ENCODE measurements around the gene KRTAP19-6.
"Not testable (repeated sequence)": the region's sequence is repeated elsewhere in the genome, so short reads cannot be mapped to it uniquely, and the experiment has no call there.

KRTAP19-6 gene

DNA sequence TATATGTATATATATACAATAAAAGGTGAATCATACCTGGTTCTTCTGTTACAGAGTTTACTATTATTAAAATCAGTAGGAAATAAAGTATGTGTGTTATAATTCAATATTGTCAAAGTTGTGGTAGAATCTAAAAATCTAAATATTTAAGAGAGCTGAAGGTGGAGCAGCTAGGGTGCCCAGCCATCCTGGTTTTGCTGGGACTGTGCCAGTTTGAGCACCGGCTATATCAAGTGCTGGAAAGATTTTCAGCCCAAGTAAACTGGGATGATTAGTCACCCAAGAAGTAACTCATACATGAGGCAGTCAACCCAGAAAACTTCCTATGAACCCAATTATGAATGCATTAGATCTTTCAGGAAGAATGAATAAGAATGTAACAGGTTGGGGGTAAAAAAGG is 22.8 kb downstream of the KRTAP19-6 start:
- DNase-seq (ENCODE audit: low read depth, low spot score), result no peak
- TF ChIP-seq, protein P1, sequence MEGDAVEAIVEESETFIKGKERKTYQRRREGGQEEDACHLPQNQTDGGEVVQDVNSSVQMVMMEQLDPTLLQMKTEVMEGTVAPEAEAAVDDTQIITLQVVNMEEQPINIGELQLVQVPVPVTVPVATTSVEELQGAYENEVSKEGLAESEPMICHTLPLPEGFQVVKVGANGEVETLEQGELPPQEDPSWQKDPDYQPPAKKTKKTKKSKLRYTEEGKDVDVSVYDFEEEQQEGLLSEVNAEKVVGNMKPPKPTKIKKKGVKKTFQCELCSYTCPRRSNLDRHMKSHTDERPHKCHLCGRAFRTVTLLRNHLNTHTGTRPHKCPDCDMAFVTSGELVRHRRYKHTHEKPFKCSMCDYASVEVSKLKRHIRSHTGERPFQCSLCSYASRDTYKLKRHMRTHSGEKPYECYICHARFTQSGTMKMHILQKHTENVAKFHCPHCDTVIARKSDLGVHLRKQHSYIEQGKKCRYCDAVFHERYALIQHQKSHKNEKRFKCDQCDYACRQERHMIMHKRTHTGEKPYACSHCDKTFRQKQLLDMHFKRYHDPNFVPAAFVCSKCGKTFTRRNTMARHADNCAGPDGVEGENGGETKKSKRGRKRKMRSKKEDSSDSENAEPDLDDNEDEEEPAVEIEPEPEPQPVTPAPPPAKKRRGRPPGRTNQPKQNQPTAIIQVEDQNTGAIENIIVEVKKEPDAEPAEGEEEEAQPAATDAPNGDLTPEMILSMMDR (IDR thresholded peaks at IDR 0.05; ENCODE audit: low read depth, low read length), result no peak
- in situ Hi-C loops (cut with HindIII; ENCODE audit: low sequenced_read_pairs), result no loop called here
- no peak overlapping the region for H3K4me3 ChIP-seq (ENCODE audit: low read depth, low read length)

DNA sequence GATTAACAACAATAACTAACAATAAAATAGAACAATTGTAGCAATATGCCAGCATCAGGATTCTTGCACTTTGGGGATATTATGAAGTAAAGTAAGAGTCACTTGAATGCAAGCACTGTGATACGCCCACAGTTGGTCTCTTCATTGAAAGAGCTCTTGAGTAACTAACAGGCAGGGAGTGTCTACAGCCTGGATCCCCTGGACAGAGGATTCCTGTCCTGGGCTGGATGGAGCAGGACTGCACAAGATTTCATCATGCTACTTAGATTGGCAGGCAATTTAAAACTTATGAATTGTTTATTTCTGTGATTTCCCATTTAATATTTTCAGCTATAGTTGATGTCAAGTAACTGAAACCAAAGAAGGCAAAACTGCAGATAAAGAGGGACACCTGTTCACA is 26.0 kb downstream of the KRTAP19-6 start:
- H3K4me3 ChIP-seq (ENCODE audit: low read depth, low read length), result no peak overlapping the region
- in situ Hi-C loops (cut with HindIII; ENCODE audit: low sequenced_read_pairs), result no loop called here
- TF ChIP-seq, protein P1 (IDR thresholded peaks at IDR 0.05; ENCODE audit: low read depth, low read length), result no peak
- DNase-seq (ENCODE audit: low read depth, low spot score), result no peak

DNA sequence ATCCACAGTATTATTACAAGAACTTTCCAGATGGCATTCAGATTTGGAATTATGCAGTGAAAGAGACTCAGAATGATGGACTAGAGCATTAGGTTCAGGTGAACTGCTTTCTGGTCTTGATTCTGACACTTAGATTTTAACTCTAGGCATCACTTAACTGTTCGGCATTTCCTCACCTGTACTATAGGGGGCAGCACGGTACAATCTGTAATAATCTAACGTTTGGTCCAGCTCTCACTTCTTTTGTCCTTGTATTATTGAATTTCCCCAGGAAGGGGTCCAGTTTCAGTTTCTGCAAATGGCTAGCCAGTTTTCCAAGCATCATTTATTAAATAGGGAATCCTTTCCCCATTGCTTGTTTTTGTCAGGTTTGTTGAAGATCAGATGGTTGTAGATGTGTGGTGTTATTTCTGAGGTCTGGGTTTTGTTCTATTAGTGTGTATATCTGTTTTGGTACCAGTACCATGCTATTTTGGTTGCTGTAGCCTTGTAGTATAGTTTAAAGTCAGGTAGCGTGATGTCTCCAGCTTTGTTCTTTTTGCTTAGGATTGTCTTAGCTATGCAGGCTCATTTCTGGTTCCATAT is 36.0 kb downstream of the KRTAP19-6 start:
- in situ Hi-C loops (cut with HindIII; ENCODE audit: low sequenced_read_pairs); DNase-seq (ENCODE audit: low read depth, low spot score); H3K4me3 ChIP-seq (ENCODE audit: low read depth, low read length): not testable (repeated sequence)

DNA sequence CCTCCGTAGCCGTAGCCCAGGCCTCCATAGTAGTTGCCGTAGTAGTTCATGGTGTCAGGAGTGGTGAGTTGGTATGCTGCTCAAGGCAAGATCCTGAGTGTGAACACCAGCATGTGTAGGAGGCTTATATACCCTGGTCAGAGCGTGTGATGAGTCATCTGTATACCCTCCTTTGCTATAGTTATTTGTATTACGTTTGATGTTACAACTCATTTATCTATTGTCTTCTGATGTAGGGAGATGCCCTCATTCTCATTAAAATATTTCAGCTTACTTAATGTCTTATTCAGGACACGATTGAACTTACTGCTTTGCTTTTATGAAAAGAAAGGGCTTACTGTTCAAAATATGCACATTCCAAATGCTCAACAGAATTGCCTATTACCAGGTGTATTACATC is 39.6 kb downstream of the KRTAP19-6 start, which contains the start of gene KRTAP19-5:
Gene KRTAP19-5, minus strand, starts transcription at position 101 of the 400 bp plus-strand sequence. Its CDS starts 51 bp downstream, at position 50.
- in situ Hi-C loops (cut with HindIII; ENCODE audit: low sequenced_read_pairs), result no loop called here
- H3K4me3 ChIP-seq (ENCODE audit: low read depth, low read length), result no peak within 1 kb of the TSS
- TF ChIP-seq, protein P1 (IDR thresholded peaks at IDR 0.05; ENCODE audit: low read depth, low read length), result no peak
- no peak for DNase-seq (ENCODE audit: low read depth, low spot score)

DNA sequence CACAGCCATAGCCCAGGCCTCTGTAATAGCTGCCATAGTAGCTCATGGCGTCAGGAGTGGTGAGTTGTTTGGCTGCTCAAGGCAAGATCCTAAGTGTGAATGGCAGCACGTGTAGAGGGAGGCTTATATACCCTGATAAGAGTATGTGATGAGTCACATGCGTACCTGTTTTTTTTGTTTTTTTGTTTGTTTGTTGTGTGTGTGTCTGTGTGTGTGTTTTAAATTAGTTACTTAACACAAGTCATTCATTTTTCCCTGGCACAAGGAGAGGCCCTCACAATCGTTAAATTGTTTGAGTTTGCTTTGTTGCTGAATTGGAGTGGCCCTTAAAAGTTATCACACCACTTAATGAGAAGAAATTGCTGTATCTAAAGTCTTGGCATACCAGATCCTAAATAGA is 44.6 kb downstream of the KRTAP19-6 start, which contains the start of gene KRTAP19-4:
Gene KRTAP19-4, minus strand, starts transcription at position 101 of the 400 bp plus-strand sequence. Its CDS starts 55 bp downstream, at position 46.
- no peak within 1 kb of the TSS for H3K4me3 ChIP-seq (ENCODE audit: low read depth, low read length)
- no peak for DNase-seq (ENCODE audit: low read depth, low spot score)
- TF ChIP-seq, protein P1 (IDR thresholded peaks at IDR 0.05; ENCODE audit: low read depth, low read length), result no peak
- in situ Hi-C loops (cut with HindIII; ENCODE audit: low sequenced_read_pairs), result no loop called here

DNA sequence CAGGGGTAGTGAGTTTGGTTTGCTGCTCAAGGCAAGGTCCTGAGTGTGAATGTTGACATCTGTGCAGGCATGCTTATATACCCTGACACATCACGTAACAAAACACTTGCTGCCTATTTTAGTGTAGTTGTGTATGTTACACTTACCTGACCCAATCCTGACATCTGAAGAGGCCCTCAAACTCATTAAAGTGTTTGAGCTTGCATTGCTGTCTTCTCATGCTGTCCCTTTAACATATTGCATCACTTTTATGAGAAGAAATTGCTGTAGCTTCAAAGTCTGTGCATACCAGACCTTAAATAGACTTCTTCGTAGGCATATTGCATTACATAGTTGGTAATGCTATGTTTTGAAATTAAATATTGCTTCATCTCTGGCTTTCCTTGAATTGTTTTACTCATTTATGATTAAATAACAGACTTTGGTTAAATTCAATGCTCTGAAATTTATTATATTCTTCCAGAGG is 49.7 kb downstream of the KRTAP19-6 start, which contains the start of gene KRTAP19-3:
Gene KRTAP19-3, minus strand, starts transcription at position 51 of the 466 bp plus-strand sequence. CDS start 56 bp downstream, outside the sequence.
- H3K4me3 ChIP-seq (ENCODE audit: low read depth, low read length), result no peak within 1 kb of the TSS
- in situ Hi-C loops (cut with HindIII; ENCODE audit: low sequenced_read_pairs), result no loop called here
- TF ChIP-seq, protein P1 (IDR thresholded peaks at IDR 0.05; ENCODE audit: low read depth, low read length), result no peak
- DNase-seq (ENCODE audit: low read depth, low spot score), result no peak

Measured in astrocyte of the spinal cord (primary cell).